Activated T-helper 1 cell treated with anti-CD3 and anti-CD28 coated beads, Interleukin-12 subunit alpha, Interleukin-12 subunit beta, Interleukin-2, Interleukin-4 antibody, amounts not matched to agents 30 ng/mL and 10 ng/mL and 1 ng/mL, durations not matched to agents 14 hours and 24 hours and 36 hours (primary cell): Measurements from ENCODE around the gene DDX41. TPM values are rescaled to one million over a fixed set of nuclear protein-coding genes. Genes with fewer than 3 reads are reported as not detected.
"Not testable (repeated sequence)": the region's sequence is repeated elsewhere in the genome, so short reads cannot be mapped to it uniquely, and the experiment has no call there.

Source experiments
- DNase-seq: peaks from one replicate; pipeline ENCODE4 v3.0.0; 2021; ENCODE audit warnings: low spot score
- H3K27ac Mint-ChIP-seq: one replicate; pipeline ENCODE4 v1.8.0; 2021; ENCODE audit warnings: mild to moderate bottlenecking, mixed read lengths
- H3K27me3 Mint-ChIP-seq: one replicate; pipeline ENCODE4 v1.8.0; 2022; ENCODE audit warnings: mild to moderate bottlenecking, moderate library complexity, mixed read lengths; ENCODE audit not compliant: insufficient read depth
- H3K36me3 Mint-ChIP-seq: one replicate; pipeline ENCODE4 v1.8.0; 2021; ENCODE audit warnings: low read depth, mixed read lengths
- H3K4me1 Mint-ChIP-seq: one replicate; pipeline ENCODE4 v1.8.0; 2021; ENCODE audit warnings: low read depth, mixed read lengths
- H3K4me3 Mint-ChIP-seq: one replicate; pipeline ENCODE4 v1.8.0; 2021; ENCODE audit warnings: mild to moderate bottlenecking, moderate library complexity, mixed read lengths
- H3K9me3 Mint-ChIP-seq: one replicate; pipeline ENCODE4 v1.8.0; 2021; ENCODE audit warnings: mixed read lengths
- intact Hi-C: fragments of 100-400 bp; cut with micrococcal nuclease; formaldehyde crosslinking; loops from one replicate; pipeline ENCODE4 v1.15.1; 2024
- total RNA-seq: library from RNA; stranded (reverse); gene quantifications from 2 replicates; pipeline ENCODE4 v1.2.3, GENCODE V29; 2022

The DDX41 gene
- total RNA-seq, 1 donor from 2014 or later, result 166 TPM

GRCh38 chr5:177490311-177490991, 26.3 kb downstream of the DDX41 start:
- no peak for DNase-seq
- Mint-ChIP-seq H3K9me3 (no peaks in the 10 kb centered on the region), H3K4me1 (peaks cover 18% of the 10 kb centered on the region), H3K27ac (no peak overlapping the region), H3K36me3 (peaks cover 23% of the 10 kb centered on the region), H3K4me3 (no peak overlapping the region), H3K27me3 (no peaks in the 10 kb centered on the region)
- intact Hi-C loops, result no loop called here

- H3K4me1 Mint-ChIP-seq, result peaks cover 16% of the 10 kb centered on the region
- peaks cover 27% of the 10 kb centered on the region for H3K36me3 Mint-ChIP-seq
- H3K27me3 Mint-ChIP-seq, result no peaks in the 10 kb centered on the region
- intact Hi-C loops, result no loop called here
- H3K27ac Mint-ChIP-seq, result no peak overlapping the region
- no peak for DNase-seq
- no peak overlapping the region for H3K4me3 Mint-ChIP-seq
- H3K9me3 Mint-ChIP-seq, result no peaks in the 10 kb centered on the region
Observed at GRCh38 chr5:177489119-177489716, 27.5 kb downstream of the DDX41 start.

- no peak for DNase-seq
- H3K27ac Mint-ChIP-seq, result no peak overlapping the region
- no peak overlapping the region for H3K4me3 Mint-ChIP-seq
- H3K9me3 Mint-ChIP-seq, result no peaks in the 10 kb centered on the region
- H3K27me3 Mint-ChIP-seq, result no peaks in the 10 kb centered on the region
- peaks cover 27% of the 10 kb centered on the region for H3K36me3 Mint-ChIP-seq
- intact Hi-C loops, result no loop called here
- H3K4me1 Mint-ChIP-seq, result peaks cover 6% of the 10 kb centered on the region
Observed at GRCh38 chr5:177487975-177488374, 28.8 kb downstream of the DDX41 start.

GRCh38 chr5:177487144-177487543, 29.6 kb downstream of the DDX41 start:
- Mint-ChIP-seq H3K36me3 (peaks cover 21% of the 10 kb centered on the region), H3K27me3 (no peaks in the 10 kb centered on the region), H3K27ac (no peak overlapping the region), H3K9me3 (no peaks in the 10 kb centered on the region), H3K4me1 (no peaks in the 10 kb centered on the region), H3K4me3 (no peak overlapping the region)
- intact Hi-C loops, result no loop called here
- no peak for DNase-seq

- Mint-ChIP-seq H3K36me3 (peaks cover 20% of the 10 kb centered on the region), H3K4me3 (no peak overlapping the region), H3K27ac (no peak overlapping the region), H3K4me1 (no peaks in the 10 kb centered on the region), H3K9me3 (no peaks in the 10 kb centered on the region), H3K27me3 (no peaks in the 10 kb centered on the region)
- intact Hi-C loops, result no loop called here
- DNase-seq, result no peak
Observed at GRCh38 chr5:177486256-177486655, 30.5 kb downstream of the DDX41 start.

- H3K9me3 Mint-ChIP-seq, H3K27me3 Mint-ChIP-seq, H3K27ac Mint-ChIP-seq, DNase-seq, intact Hi-C loops, H3K4me3 Mint-ChIP-seq, H3K4me1 Mint-ChIP-seq: not testable (repeated sequence)
- H3K36me3 Mint-ChIP-seq, result peaks cover 17% of the 10 kb centered on the region
Observed at GRCh38 chr5:177485753-177486152, 31.0 kb downstream of the DDX41 start.

GRCh38 chr5:177484902-177485549, 31.7 kb downstream of the DDX41 start:
- DNase-seq, result no peak
- Mint-ChIP-seq H3K27ac (no peak overlapping the region), H3K9me3 (no peaks in the 10 kb centered on the region), H3K4me1 (peaks cover 1% of the 10 kb centered on the region), H3K36me3 (peaks cover 11% of the 10 kb centered on the region), H3K27me3 (no peaks in the 10 kb centered on the region), H3K4me3 (no peak overlapping the region)
- intact Hi-C loops, result no loop called here

GRCh38 chr5:177483994-177484901, 32.5 kb downstream of the DDX41 start:
- no peak overlapping the region for H3K4me3 Mint-ChIP-seq
- no peaks in the 10 kb centered on the region for H3K9me3 Mint-ChIP-seq
- H3K27ac Mint-ChIP-seq, result no peak overlapping the region
- intact Hi-C loops, result no loop called here
- DNase-seq, result no peak
- H3K4me1 Mint-ChIP-seq, result peaks cover 9% of the 10 kb centered on the region
- no peaks in the 10 kb centered on the region for H3K27me3 Mint-ChIP-seq
- H3K36me3 Mint-ChIP-seq, result peaks cover 9% of the 10 kb centered on the region

- H3K9me3 Mint-ChIP-seq, result no peaks in the 10 kb centered on the region
- H3K4me3 Mint-ChIP-seq, result no peak overlapping the region
- peaks cover 10% of the 10 kb centered on the region for H3K36me3 Mint-ChIP-seq
- intact Hi-C loops, result no loop called here
- DNase-seq, result no peak
- H3K27me3 Mint-ChIP-seq, result no peaks in the 10 kb centered on the region
- peaks cover 20% of the 10 kb centered on the region for H3K4me1 Mint-ChIP-seq
- no peak overlapping the region for H3K27ac Mint-ChIP-seq
Observed at GRCh38 chr5:177483042-177483441, 33.7 kb downstream of the DDX41 start.

- Mint-ChIP-seq H3K27me3 (no peaks in the 10 kb centered on the region), H3K27ac (no peak overlapping the region), H3K9me3 (no peaks in the 10 kb centered on the region), H3K36me3 (peaks cover 8% of the 10 kb centered on the region), H3K4me1 (peaks cover 25% of the 10 kb centered on the region), H3K4me3 (no peak overlapping the region)
- intact Hi-C loops, result no loop called here
- no peak for DNase-seq
Observed at GRCh38 chr5:177482359-177482795, 34.4 kb downstream of the DDX41 start.

GRCh38 chr5:177479774-177480173, 37.0 kb downstream of the DDX41 start:
- DNase-seq, result no peak
- Mint-ChIP-seq H3K4me3 (no peak overlapping the region), H3K27me3 (peaks cover 2% of the 10 kb centered on the region), H3K4me1 (peaks cover 39% of the 10 kb centered on the region), H3K27ac (peak overlapping the region; percentile 96), H3K36me3 (peaks cover 4% of the 10 kb centered on the region), H3K9me3 (no peaks in the 10 kb centered on the region)
- intact Hi-C loops, result loop anchor here (2.0 kb wide), 1 partner anchor 17 kb away; the partner anchor contains the start of gene PDLIM7

- intact Hi-C loops, result loop anchor here (2.0 kb wide), 1 partner anchor 18 kb away; the partner anchor contains the start of gene PDLIM7
- no peaks in the 10 kb centered on the region for H3K9me3 Mint-ChIP-seq
- DNase-seq, result no peak
- peaks cover 47% of the 10 kb centered on the region for H3K4me1 Mint-ChIP-seq
- H3K4me3 Mint-ChIP-seq, result no peak overlapping the region
- peaks cover 10% of the 10 kb centered on the region for H3K27me3 Mint-ChIP-seq
- H3K27ac Mint-ChIP-seq, result peak overlapping the region; percentile 96
- peaks cover 4% of the 10 kb centered on the region for H3K36me3 Mint-ChIP-seq
Observed at GRCh38 chr5:177478711-177479646, 37.8 kb downstream of the DDX41 start.
